Transverse colon (tissue), 4 donors: ENCODE data around the gene SMAD7. TPM values are rescaled to one million over a fixed set of nuclear protein-coding genes. Genes with fewer than 3 reads are reported as not detected.
A peak's percentile ranks its signal among the peaks of the same experiment; 100 is the strongest.

Experiments used
- DNase-seq: peaks from one replicate; pipeline ENCODE4 v3.0.0-alpha.2; 2019
- H3K27ac ChIP-seq, 4 donors: fragments of 200-600 bp; sonication (generic); 2 replicates each; pipeline ENCODE4 v1.5.1; 2016 to 2018; ENCODE audit warnings: inconsistent platforms in 4 of 4
- H3K27me3 ChIP-seq: fragments of 200-600 bp; sonication (generic); 2 replicates; pipeline ENCODE4 v1.5.1; 2017; ENCODE audit warnings: inconsistent platforms
- H3K36me3 ChIP-seq, 4 donors: fragments of 200-600 bp; sonication (generic); 2 replicates each; pipeline ENCODE4 v1.5.1; 2017 to 2019; ENCODE audit warnings: inconsistent platforms in 4 of 4
- H3K4me1 ChIP-seq, 4 donors: fragments of 200-600 bp; sonication (generic); 2 replicates each; pipeline ENCODE4 v1.5.1; 2017 to 2020; ENCODE audit warnings: inconsistent platforms in 4 of 4
- H3K4me3 ChIP-seq, 4 donors: fragments of 200-600 bp; sonication (generic); 1 replicate in 1 of 4; 2 replicates in 3 of 4; pipeline versions ENCODE4 v1.5.1 to v1.6.1; 2017 to 2019; ENCODE audit warnings: inconsistent platforms in 4 of 4
- H3K9me3 ChIP-seq, 2 donors: fragments of 200-600 bp; sonication (generic); 2 replicates each; pipeline ENCODE4 v1.5.1; 2017 to 2019; ENCODE audit warnings: inconsistent platforms in 2 of 2
- CTCF ChIP-seq, 5 experiments: fragments of 200-600 bp in 3 of 5; fragments of 450-650 bp in 2 of 5; sonication (generic) in 3 of 5; IDR thresholded peaks; 1 replicate in 2 of 5; 2 replicates in 3 of 5; pipeline ENCODE4 v1.5.1; 2016 to 2017; ENCODE audit warnings: antibody characterized with exemption in 5 of 5, inconsistent platforms in 3 of 5, mild to moderate bottlenecking in 2 of 5, moderate library complexity in 1 of 5
- EP300 ChIP-seq: sonication (generic); formaldehyde crosslinking; IDR thresholded peaks from one replicate; pipeline ENCODE4 v1.6.1; 2017; ENCODE audit warnings: antibody characterized with exemption, low read depth
- POLR2A ChIP-seq: fragments of 450-650 bp; IDR thresholded peaks from one replicate; pipeline ENCODE4 v1.6.1; 2016; ENCODE audit warnings: antibody characterized with exemption, mild to moderate bottlenecking, moderate library complexity
- POLR2AphosphoS5 ChIP-seq, 3 donors: sonication (generic); formaldehyde crosslinking; IDR thresholded peaks; one replicate each; pipeline ENCODE4 v1.6.1; 2016; ENCODE audit warnings: antibody characterized with exemption in 3 of 3
- WGBS, 2 donors: methylation state at CpG; one replicate each; pipeline ENCODE4 v1.1.5; 2018; ENCODE audit warnings: low coverage in 1 of 2; 5-methylcytosine and 5-hydroxymethylcytosine counted together
- in situ Hi-C, 4 donors: fragments of 200-750 bp; cut with MboI; loops; one replicate each; pipeline versions ENCODE4 v1.15.0 to v1.15.1; 2017; ENCODE audit warnings: low sequenced_read_pairs in 3 of 4, low pct_ligation_motif_present in 1 of 4, low pct_unique_long_range_greater_than_20kb in 1 of 4
- intact Hi-C: fragments of 100-400 bp; cut with DNase I; formaldehyde crosslinking; loops from one replicate; pipeline ENCODE4 v1.15.1; 2023; ENCODE audit warnings: low total_unique reads
- total RNA-seq, 4 donors: library from RNA; depleted of rRNA; stranded (reverse); fragments of >200 nt; gene quantifications; one replicate each; pipeline ENCODE4 v1.1.0, GENCODE V29; 2016

Gene SMAD7
- total RNA-seq, 4 donors from 2014 or later: 76.0 to 199 (median 77.1) TPM

DNA sequence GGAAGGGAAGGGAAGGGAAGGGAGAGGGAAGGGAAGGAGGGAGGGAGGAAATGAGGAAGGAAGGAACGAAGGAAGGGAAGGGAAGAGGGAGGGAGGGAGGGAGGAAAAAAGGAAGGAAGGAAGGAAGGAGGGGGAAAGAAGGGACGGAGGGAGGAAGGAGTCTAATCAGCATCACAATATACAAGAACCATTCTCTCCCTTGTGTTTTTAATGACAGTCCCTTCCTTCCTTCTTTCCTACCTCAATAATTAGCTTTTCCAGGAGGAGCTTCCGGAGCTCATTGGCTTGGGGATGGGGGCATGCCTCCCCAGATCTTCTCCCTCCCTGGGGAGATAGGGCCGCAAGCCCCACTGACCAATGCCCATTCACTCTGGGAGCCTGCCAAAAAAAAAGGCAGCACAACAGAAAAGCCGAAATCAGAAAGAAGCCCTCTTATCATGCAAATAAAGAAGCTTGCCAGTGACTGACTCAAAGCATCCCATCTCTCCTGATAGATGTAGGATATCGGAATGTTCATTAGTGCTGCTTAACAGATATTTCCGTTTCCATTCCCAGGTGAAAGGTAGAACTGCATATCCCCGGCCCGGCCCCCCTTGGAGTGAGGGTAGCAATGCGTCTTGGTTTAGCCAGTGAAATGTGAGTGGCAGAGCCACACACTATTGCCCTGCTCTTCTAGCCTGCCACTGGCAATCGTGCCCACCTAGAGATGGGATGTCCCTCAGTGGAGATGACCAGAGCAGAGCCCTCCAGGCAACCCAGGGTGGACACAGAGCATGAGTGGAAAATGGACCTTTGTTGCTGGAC is 17.8 kb upstream of the SMAD7 start:
- no peak for TF ChIP-seq EP300
- no peak for TF ChIP-seq POLR2A
- no peak for TF ChIP-seq CTCF (IDR thresholded peaks at IDR 0.05)
- intact Hi-C loops (no loop called here), in situ Hi-C loops (loop anchor here in 2 of 4 donors (10.0 to 25.0 kb wide), 2 partner anchors 54 to 181 kb away; no protein-coding TSS in a partner anchor)
- 83 to 100% methylated on average over 4 to 11 of the region's 11 CpGs for WGBS, 2 donors
- Histone ChIP-seq H3K9me3 (no peaks in the 10 kb centered on the region), H3K4me3 (no peak overlapping the region), H3K27ac (no peak overlapping the region), H3K36me3 (no peaks in the 10 kb centered on the region), H3K4me1 (no peaks in the 10 kb centered on the region), H3K27me3 (no peaks in the 10 kb centered on the region)
- DNase-seq: no peak

- TF ChIP-seq POLR2A (no peak), EP300 (no peak), CTCF (IDR thresholded peaks at IDR 0.05) (no peak)
- no peak for DNase-seq
- WGBS, 2 donors: 90% methylated on average over 2 of the region's 2 CpGs; no CpG with 5 or more reads in 1 of the 2 donors
- Histone ChIP-seq H3K9me3 (no peaks in the 10 kb centered on the region), H3K27me3 (no peaks in the 10 kb centered on the region), H3K4me1 (no peaks in the 10 kb centered on the region), H3K4me3 (no peak overlapping the region), H3K36me3 (no peaks in the 10 kb centered on the region), H3K27ac (no peak overlapping the region)
- intact Hi-C loops: no loop called here
- in situ Hi-C loops: loop anchor here in 2 of 4 donors (10.0 to 25.0 kb wide), 2 partner anchors 53 to 180 kb away; no protein-coding TSS in a partner anchor
Measured at GRCh38 chr18:48967545-48967944, 16.8 kb upstream of the SMAD7 start.

DNA sequence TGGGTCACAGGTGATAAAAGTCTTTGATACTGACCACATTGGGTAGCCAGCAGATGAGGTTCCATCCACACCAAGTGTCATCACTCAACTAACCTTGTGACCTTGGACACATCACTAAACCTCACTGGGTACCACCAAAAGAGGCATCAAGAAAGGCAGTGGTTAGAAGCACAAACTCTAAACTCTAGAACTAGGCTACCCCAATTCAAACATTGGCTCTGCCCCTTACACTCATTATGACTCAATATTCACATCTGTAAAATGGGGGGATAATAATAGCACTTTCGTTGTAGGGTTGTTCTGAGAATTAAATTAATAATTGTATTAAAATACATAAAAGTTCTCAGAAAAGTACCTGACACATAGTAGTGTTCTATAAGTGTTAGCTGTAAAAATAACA is 15.8 kb upstream of the SMAD7 start:
- TF ChIP-seq EP300 (no peak), CTCF (IDR thresholded peaks at IDR 0.05) (no peak)
- in situ Hi-C loops: loop anchor here in 2 of 4 donors (10.0 to 25.0 kb wide), 2 partner anchors 52 to 179 kb away; no protein-coding TSS in a partner anchor
- Histone ChIP-seq H3K9me3 (no peaks in the 10 kb centered on the region), H3K27ac (no peak overlapping the region), H3K27me3 (no peaks in the 10 kb centered on the region), H3K36me3 (no peaks in the 10 kb centered on the region), H3K4me3 (no peak overlapping the region), H3K4me1 (no peaks in the 10 kb centered on the region)
- WGBS, 2 donors: 81 to 82% methylated on average over 1 of the region's 1 CpG
- intact Hi-C loops: no loop called here
- DNase-seq: no peak

- WGBS, 2 donors: 78 to 100% methylated on average over 1 to 10 of the region's 10 CpGs
- no peaks in the 10 kb centered on the region for H3K9me3 ChIP-seq
- no peaks in the 10 kb centered on the region for H3K36me3 ChIP-seq
- peak overlapping the region in 2 of 4 donors; percentile 26 to 48 for H3K27ac ChIP-seq
- no peaks in the 10 kb centered on the region for H3K4me1 ChIP-seq
- no peak overlapping the region for H3K4me3 ChIP-seq
- DNase-seq: no peak
- in situ Hi-C loops: loop anchor here in 2 of 4 donors (10.0 to 25.0 kb wide), 2 partner anchors 49 to 177 kb away; no protein-coding TSS in a partner anchor
- H3K27me3 ChIP-seq: no peaks in the 10 kb centered on the region
- intact Hi-C loops: no loop called here
- TF ChIP-seq POLR2A (no peak), CTCF (IDR thresholded peaks at IDR 0.05) (no peak), EP300 (no peak), POLR2AphosphoS5 (IDR thresholded peaks at IDR 0.05) (no peak)
Measured at GRCh38 chr18:48963586-48964470, 13.1 kb upstream of the SMAD7 start.
